ENCODE data around the gene ZNF81.
"Not testable (repeated sequence)": the region's sequence is repeated elsewhere in the genome, so short reads cannot be mapped to it uniquely, and the experiment has no call there.

DNA sequence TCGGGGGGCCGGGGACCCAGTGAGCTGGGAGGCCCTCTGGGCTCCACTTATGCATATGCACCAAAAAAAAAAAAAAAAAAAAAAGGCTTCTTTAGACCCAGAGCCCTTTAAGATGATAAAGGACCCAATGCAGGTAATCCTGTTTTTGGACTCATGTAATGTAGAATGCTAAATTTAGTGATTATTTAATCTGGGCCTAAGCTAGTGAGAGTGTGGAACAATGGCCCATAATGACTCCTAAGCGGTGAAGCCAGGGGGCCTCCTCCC, 29.5 kb upstream of the ZNF81 start:
- TF ChIP-seq, protein P1, sequence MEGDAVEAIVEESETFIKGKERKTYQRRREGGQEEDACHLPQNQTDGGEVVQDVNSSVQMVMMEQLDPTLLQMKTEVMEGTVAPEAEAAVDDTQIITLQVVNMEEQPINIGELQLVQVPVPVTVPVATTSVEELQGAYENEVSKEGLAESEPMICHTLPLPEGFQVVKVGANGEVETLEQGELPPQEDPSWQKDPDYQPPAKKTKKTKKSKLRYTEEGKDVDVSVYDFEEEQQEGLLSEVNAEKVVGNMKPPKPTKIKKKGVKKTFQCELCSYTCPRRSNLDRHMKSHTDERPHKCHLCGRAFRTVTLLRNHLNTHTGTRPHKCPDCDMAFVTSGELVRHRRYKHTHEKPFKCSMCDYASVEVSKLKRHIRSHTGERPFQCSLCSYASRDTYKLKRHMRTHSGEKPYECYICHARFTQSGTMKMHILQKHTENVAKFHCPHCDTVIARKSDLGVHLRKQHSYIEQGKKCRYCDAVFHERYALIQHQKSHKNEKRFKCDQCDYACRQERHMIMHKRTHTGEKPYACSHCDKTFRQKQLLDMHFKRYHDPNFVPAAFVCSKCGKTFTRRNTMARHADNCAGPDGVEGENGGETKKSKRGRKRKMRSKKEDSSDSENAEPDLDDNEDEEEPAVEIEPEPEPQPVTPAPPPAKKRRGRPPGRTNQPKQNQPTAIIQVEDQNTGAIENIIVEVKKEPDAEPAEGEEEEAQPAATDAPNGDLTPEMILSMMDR (IDR thresholded peaks at IDR 0.05) = not testable (repeated sequence)
- TF ChIP-seq POLR2A (IDR thresholded peaks at IDR 0.05) = not testable (repeated sequence)
